GM10266 (cell line): ENCODE measurements around the gene PRKCH.

Source experiments
- DNase-seq: peaks from one replicate; pipeline ENCODE4 v3.0.0; 2012; ENCODE audit errors: extremely low spot score
- TF ChIP-seq, protein P1 (sequence below): IDR thresholded peaks from 2 replicates; pipeline ENCODE4 v1.5.1; 2012; ENCODE audit warnings: mild to moderate bottlenecking, low read depth; ENCODE audit not compliant: control insufficient read depth, insufficient read depth; ENCODE audit errors: missing control alignments

PRKCH gene

GRCh38 chr14:61438497-61438859, 117.1 kb downstream of the PRKCH start:
- DNase-seq, result peak; percentile 54

GRCh38 chr14:61438860-61439765, 117.7 kb downstream of the PRKCH start:
- DNase-seq, result peak; percentile 62
- TF ChIP-seq, protein P1, sequence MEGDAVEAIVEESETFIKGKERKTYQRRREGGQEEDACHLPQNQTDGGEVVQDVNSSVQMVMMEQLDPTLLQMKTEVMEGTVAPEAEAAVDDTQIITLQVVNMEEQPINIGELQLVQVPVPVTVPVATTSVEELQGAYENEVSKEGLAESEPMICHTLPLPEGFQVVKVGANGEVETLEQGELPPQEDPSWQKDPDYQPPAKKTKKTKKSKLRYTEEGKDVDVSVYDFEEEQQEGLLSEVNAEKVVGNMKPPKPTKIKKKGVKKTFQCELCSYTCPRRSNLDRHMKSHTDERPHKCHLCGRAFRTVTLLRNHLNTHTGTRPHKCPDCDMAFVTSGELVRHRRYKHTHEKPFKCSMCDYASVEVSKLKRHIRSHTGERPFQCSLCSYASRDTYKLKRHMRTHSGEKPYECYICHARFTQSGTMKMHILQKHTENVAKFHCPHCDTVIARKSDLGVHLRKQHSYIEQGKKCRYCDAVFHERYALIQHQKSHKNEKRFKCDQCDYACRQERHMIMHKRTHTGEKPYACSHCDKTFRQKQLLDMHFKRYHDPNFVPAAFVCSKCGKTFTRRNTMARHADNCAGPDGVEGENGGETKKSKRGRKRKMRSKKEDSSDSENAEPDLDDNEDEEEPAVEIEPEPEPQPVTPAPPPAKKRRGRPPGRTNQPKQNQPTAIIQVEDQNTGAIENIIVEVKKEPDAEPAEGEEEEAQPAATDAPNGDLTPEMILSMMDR, result no peak

More at GRCh38 chr14:61438497-61438859, 117.1 kb downstream of the PRKCH start:
- TF ChIP-seq, protein P1, result no peak

GRCh38 chr14:61439779-61440418, 118.5 kb downstream of the PRKCH start:
- DNase-seq, result peak; percentile 10
- TF ChIP-seq, protein P1, result no peak

- TF ChIP-seq, protein P1, result no peak
- no peak for DNase-seq
Observed at GRCh38 chr14:61443481-61443880, 122.1 kb downstream of the PRKCH start.

DNA sequence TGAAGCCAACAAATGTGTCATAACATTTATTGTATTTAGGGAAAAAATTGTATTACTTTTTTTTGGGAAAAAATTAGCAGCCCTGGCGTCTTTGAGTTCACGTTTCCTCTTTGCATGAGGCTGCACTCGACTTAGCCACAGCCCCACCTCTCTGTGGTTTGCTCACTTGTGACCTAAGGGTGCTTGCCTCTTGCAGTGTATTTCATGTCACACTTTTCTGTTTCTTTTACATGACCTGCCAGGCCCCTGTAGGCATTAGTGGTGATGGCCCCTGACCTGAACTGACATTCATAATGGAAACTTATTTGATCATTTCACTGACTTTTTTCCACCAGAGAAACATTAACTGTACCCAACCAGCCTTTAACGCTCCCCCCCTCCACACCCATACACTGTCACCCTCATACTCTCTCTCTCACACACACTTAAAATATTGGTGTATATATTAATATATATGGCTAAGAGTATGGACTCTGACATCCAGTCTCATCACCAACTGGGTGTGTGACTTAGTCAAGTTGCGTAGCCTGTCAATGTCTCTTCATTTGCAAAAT, 122.9 kb downstream of the PRKCH start:
- TF ChIP-seq, protein P1, result no peak
- DNase-seq, result peak; percentile 64

DNA sequence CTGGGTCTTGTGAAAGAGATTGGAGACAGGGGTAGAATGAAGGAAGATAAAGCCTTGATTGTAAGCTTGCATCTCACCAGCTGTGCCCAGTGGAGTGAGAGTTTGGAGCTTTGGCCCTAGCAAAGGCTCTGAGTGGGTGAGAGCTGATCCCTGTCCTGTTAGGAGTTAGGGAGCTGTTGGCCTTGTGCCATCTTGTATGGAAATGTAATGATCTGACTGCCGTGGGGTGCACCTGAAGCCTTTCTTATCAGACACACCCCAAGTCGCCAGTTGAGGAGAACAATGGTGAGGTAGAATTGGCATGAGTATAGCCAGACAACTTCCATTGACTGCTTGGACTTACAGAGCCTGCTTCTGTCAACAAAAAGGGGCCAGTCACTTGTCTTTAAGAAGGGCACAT, 130.1 kb downstream of the PRKCH start:
- TF ChIP-seq, protein P1, result no peak

More for the DNA sequence above, 130.1 kb downstream of the PRKCH start:
- no peak for DNase-seq
